Stimulated activated CD8-positive, alpha-beta memory T cell treated with anti-CD3 and anti-CD28 coated beads, Interleukin-15, amount 100 ng/mL, for 24 hours (primary cell): ENCODE measurements around the gene PLA2G4A.
"Not testable (repeated sequence)": the region's sequence is repeated elsewhere in the genome, so short reads cannot be mapped to it uniquely, and the experiment has no call there.

ENCODE experiments used
- DNase-seq: peaks from one replicate; pipeline ENCODE4 v3.0.0-alpha.2; 2020; ENCODE audit warnings: low read depth

PLA2G4A gene

GRCh38 chr1:186922814-186923213 is 94.1 kb downstream of the PLA2G4A start:
- DNase-seq = not testable (repeated sequence)

GRCh38 chr1:186923486-186923885 is 94.7 kb downstream of the PLA2G4A start:
- no peak for DNase-seq

GRCh38 chr1:186925881-186926669 is 97.3 kb downstream of the PLA2G4A start:
- no peak for DNase-seq

GRCh38 chr1:186927884-186928283 is 99.1 kb downstream of the PLA2G4A start:
- no peak for DNase-seq

GRCh38 chr1:186930238-186930637 is 101.5 kb downstream of the PLA2G4A start:
- DNase-seq = no peak

GRCh38 chr1:186937016-186937670 is 108.4 kb downstream of the PLA2G4A start:
- DNase-seq = no peak

GRCh38 chr1:186943891-186944686 is 115.3 kb downstream of the PLA2G4A start:
- no peak for DNase-seq

GRCh38 chr1:186945146-186945545 is 116.4 kb downstream of the PLA2G4A start:
- DNase-seq = no peak

GRCh38 chr1:186948535-186948934 is 119.8 kb downstream of the PLA2G4A start:
- no peak for DNase-seq

- DNase-seq = no peak
Measured at GRCh38 chr1:186949173-186949572, 120.4 kb downstream of the PLA2G4A start.

- no peak for DNase-seq
Measured at GRCh38 chr1:186950547-186950946, 121.8 kb downstream of the PLA2G4A start.

GRCh38 chr1:186953876-186954275 is 125.1 kb downstream of the PLA2G4A start:
- DNase-seq = no peak

- DNase-seq = no peak
Measured at GRCh38 chr1:186957314-186957713, 128.6 kb downstream of the PLA2G4A start.

- DNase-seq = no peak
Measured at GRCh38 chr1:186958520-186958919, 129.8 kb downstream of the PLA2G4A start.

GRCh38 chr1:186960861-186961260 is 132.1 kb downstream of the PLA2G4A start:
- no peak for DNase-seq

- no peak for DNase-seq
Measured at GRCh38 chr1:186965847-186966246, 137.1 kb downstream of the PLA2G4A start.

GRCh38 chr1:186966456-186966855 is 137.7 kb downstream of the PLA2G4A start:
- DNase-seq = no peak

- no peak for DNase-seq
Measured at GRCh38 chr1:186967656-186968394, 139.1 kb downstream of the PLA2G4A start.

- no peak for DNase-seq
Measured at GRCh38 chr1:186974774-186975181, 146.0 kb downstream of the PLA2G4A start.

- DNase-seq = no peak
Measured at GRCh38 chr1:186975220-186975619, 146.5 kb downstream of the PLA2G4A start.

GRCh38 chr1:186976700-186977099 is 148.0 kb downstream of the PLA2G4A start:
- DNase-seq = no peak
